Neural crest cell (in vitro differentiated cells): ENCODE data around the gene INTS4. TPM values are rescaled to one million over a fixed set of nuclear protein-coding genes. Genes with fewer than 3 reads are reported as not detected.

Experiments used
- DNase-seq: peaks from one replicate; pipeline ENCODE4 v3.0.0; 2021; ENCODE audit warnings: low read depth, mixed read lengths, low spot score
- H3K27ac Mint-ChIP-seq: one replicate; pipeline ENCODE4 v1.8.0; 2021; ENCODE audit warnings: mild to moderate bottlenecking, mixed read lengths; ENCODE audit not compliant: unreplicated experiment
- H3K27me3 Mint-ChIP-seq: 2 replicates; pipeline ENCODE4 v1.8.0; 2021; ENCODE audit warnings: low read depth, mild to moderate bottlenecking, mixed read lengths
- H3K36me3 Mint-ChIP-seq: 2 replicates; pipeline ENCODE4 v1.8.0; 2021; ENCODE audit warnings: low read depth, mild to moderate bottlenecking, mixed read lengths
- H3K4me1 Mint-ChIP-seq: 2 replicates; pipeline ENCODE4 v1.8.0; 2021; ENCODE audit warnings: mixed read lengths
- H3K4me3 Mint-ChIP-seq: one replicate; pipeline ENCODE4 v1.8.0; 2021; ENCODE audit warnings: mild to moderate bottlenecking, mixed read lengths
- H3K9me3 Mint-ChIP-seq: 2 replicates; pipeline ENCODE4 v1.8.0; 2021; ENCODE audit warnings: mixed read lengths
- total RNA-seq: library from RNA; stranded (reverse); gene quantifications from 2 replicates; pipeline ENCODE4 v1.2.1, GENCODE V29; 2021
- TF ChIP-seq, protein P1 (sequence below): fragments of 200-600 bp; sonication (generic); conservative IDR thresholded peaks from 2 replicates; pipeline ENCODE4 v1.5.0; 2021; ENCODE audit warnings: antibody characterized with exemption, mild to moderate bottlenecking

The INTS4 gene
- total RNA-seq, 1 donor from 2014 or later = 54.4 TPM

DNA sequence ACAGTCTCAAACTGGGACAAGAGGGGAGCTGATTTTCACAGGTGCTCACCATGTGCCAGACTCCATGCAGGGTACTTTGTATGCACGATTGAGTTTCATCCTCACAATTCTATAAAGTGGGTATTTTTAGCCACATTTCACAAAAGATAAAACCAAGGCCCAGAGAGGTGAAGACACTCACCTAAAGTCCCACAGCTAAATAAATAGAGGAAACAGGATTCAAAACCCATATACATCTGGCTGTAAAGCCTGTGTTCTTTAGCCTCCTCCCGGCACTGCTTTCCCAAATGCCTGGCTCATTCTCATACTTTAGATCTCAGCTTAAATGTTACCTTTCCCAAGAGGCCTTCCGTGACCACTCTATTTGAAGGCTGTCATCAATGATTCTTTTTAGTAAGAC, 41.8 kb upstream of the INTS4 start:
- Mint-ChIP-seq H3K27me3 (no peaks in the 10 kb centered on the region), H3K9me3 (no peaks in the 10 kb centered on the region), H3K36me3 (no peaks in the 10 kb centered on the region), H3K4me1 (peaks cover 10% of the 10 kb centered on the region), H3K27ac (no peak overlapping the region), H3K4me3 (no peak overlapping the region)
- TF ChIP-seq, protein P1, sequence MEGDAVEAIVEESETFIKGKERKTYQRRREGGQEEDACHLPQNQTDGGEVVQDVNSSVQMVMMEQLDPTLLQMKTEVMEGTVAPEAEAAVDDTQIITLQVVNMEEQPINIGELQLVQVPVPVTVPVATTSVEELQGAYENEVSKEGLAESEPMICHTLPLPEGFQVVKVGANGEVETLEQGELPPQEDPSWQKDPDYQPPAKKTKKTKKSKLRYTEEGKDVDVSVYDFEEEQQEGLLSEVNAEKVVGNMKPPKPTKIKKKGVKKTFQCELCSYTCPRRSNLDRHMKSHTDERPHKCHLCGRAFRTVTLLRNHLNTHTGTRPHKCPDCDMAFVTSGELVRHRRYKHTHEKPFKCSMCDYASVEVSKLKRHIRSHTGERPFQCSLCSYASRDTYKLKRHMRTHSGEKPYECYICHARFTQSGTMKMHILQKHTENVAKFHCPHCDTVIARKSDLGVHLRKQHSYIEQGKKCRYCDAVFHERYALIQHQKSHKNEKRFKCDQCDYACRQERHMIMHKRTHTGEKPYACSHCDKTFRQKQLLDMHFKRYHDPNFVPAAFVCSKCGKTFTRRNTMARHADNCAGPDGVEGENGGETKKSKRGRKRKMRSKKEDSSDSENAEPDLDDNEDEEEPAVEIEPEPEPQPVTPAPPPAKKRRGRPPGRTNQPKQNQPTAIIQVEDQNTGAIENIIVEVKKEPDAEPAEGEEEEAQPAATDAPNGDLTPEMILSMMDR = no peak
- DNase-seq = no peak

DNA sequence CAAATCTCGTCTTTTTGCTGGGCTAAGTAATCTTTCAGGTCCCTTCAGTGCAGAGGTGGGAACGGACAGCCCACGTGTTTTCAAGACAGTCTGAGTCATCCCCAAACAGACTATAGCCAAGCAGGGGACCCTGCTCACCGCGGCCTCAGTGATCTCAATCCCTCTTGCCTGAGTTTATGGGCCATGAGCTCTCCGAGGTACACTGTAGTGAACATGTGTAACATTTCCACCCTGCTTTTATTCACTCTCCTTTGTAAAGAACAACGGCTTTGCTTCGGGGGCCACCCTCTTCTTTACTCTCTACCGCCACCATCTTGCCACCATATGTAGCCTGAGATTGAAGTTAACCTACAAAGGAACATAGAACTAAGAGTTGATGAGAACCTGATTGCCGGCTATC, 40.2 kb upstream of the INTS4 start:
- no peak overlapping the region for H3K4me3 Mint-ChIP-seq
- H3K27ac Mint-ChIP-seq = peak overlapping the region; percentile 37
- no peaks in the 10 kb centered on the region for H3K36me3 Mint-ChIP-seq
- H3K27me3 Mint-ChIP-seq = no peaks in the 10 kb centered on the region
- TF ChIP-seq, protein P1 = no peak
- peaks cover 10% of the 10 kb centered on the region for H3K4me1 Mint-ChIP-seq
- no peak for DNase-seq
- H3K9me3 Mint-ChIP-seq = no peaks in the 10 kb centered on the region

DNA sequence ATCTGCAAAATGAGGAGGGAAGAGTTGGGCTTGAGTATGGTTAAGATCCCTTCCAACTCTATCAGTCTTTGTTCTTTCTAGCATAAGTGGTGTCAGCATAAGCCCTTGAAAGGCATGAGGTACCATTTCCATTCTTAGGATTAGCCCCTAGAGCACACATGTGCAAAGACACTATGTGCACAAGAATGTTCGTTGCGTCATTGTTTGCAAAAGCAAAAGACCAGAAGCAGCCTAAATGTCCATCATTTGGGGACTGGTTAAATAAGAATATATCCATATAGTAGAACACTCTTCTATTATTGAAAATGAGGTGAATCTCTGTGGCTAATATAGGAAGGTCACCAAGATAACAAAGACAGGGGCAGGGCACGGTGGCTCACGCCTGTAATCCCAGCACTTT, 38.6 kb upstream of the INTS4 start:
- no peaks in the 10 kb centered on the region for H3K27me3 Mint-ChIP-seq
- H3K27ac Mint-ChIP-seq = no peak overlapping the region

DNA sequence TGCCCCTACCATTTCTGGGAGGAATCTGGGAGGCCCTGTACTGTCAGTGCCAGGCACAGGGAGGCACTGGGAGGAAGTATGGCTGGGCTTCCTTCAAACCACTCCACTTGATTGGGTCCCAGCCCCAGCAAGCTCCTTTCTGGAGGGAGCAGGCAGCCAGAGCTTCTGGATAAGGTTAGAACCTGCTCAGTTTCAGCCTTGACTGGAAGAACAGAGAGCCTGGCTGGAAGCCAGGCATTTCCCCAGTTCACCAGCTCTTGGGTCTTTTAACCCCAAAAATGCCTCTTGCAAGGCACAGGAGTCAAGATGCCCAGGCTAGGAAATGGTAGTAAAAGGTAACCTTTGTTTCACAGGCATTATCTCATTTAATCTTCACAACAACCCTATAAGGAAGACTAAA, 37.6 kb upstream of the INTS4 start:
- DNase-seq = no peak
- H3K27ac Mint-ChIP-seq = no peak overlapping the region
- TF ChIP-seq, protein P1 = no peak
- H3K9me3 Mint-ChIP-seq = no peaks in the 10 kb centered on the region
- H3K27me3 Mint-ChIP-seq = no peaks in the 10 kb centered on the region
- H3K36me3 Mint-ChIP-seq = no peaks in the 10 kb centered on the region
- H3K4me1 Mint-ChIP-seq = peaks cover 8% of the 10 kb centered on the region
- H3K4me3 Mint-ChIP-seq = no peak overlapping the region

More for the DNA sequence above, 38.6 kb upstream of the INTS4 start:
- Mint-ChIP-seq H3K4me3 (no peak overlapping the region), H3K9me3 (no peaks in the 10 kb centered on the region), H3K36me3 (no peaks in the 10 kb centered on the region), H3K4me1 (peaks cover 8% of the 10 kb centered on the region)
- DNase-seq = no peak
- TF ChIP-seq, protein P1 = no peak

DNA sequence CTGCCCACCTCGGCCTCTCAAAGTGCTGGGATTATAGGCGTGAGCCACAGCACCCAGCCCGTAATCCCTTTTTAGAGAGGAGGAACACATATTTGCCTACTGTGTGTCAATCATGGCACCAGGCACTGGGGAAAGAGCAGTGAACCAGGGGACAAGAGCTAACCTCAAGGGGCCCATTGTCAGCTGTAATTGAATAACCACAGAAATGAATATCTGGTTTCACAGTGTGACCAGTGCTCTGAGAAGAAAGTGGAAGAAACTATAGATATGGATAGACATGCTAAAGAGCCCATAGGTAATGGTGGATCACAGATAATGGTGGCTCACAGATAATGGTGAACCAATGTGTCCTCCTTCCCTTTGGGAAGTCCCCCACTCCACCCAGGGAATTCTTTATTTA, 37.2 kb upstream of the INTS4 start:
- TF ChIP-seq, protein P1 = no peak
- H3K4me1 Mint-ChIP-seq = peaks cover 8% of the 10 kb centered on the region
- DNase-seq = no peak
- no peaks in the 10 kb centered on the region for H3K9me3 Mint-ChIP-seq
- H3K27ac Mint-ChIP-seq = no peak overlapping the region
- no peak overlapping the region for H3K4me3 Mint-ChIP-seq
- H3K36me3 Mint-ChIP-seq = no peaks in the 10 kb centered on the region
- H3K27me3 Mint-ChIP-seq = no peaks in the 10 kb centered on the region
